OCI-LY7 (cell line): Measurements from ENCODE around the gene SLC45A1. TPM values are rescaled to one million over a fixed set of nuclear protein-coding genes. Genes with fewer than 3 reads are reported as not detected.

Source experiments
- BruUV-seq: library from RNA; stranded (reverse); fragments of 400-500 nt; replicated peaks from 2 replicates; lab custom pipeline; 2021; lab: Mats Ljungman, UMichigan
- CTCF ChIA-PET: fragments of 300-600 bp; sonication (Branson Sonifier 250); formaldehyde crosslinking; loops from one replicate; lab custom pipeline; 2022; ENCODE audit warnings: antibody characterized with exemption; ENCODE audit not compliant: unreplicated experiment; lab: Charles Lee
- POLR2A ChIA-PET: fragments of 300-600 bp; sonication (Branson Sonifier 250); formaldehyde crosslinking; loops from one replicate; lab custom pipeline; 2022; ENCODE audit warnings: antibody characterized with exemption; lab: Charles Lee
- DNase-seq: peaks from one replicate; pipeline ENCODE4 v3.0.0-alpha.2; 2015; ENCODE audit warnings: low spot score
- H2AFZ ChIP-seq: fragments of 200-600 bp; sonication (generic), shearing (Covaris generic); 2 replicates; pipeline ENCODE4 v1.6.1; 2014; ENCODE audit warnings: mild to moderate bottlenecking, antibody characterized with exemption, low read length, moderate library complexity
- H3K27ac ChIP-seq: fragments of 200-600 bp; sonication (generic); 2 replicates; pipeline ENCODE4 v1.5.1; 2014; ENCODE audit warnings: mixed run types, low read depth, mild to moderate bottlenecking, moderate library complexity, low read length, inconsistent platforms; ENCODE audit not compliant: poor library complexity, severe bottlenecking
- H3K36me3 ChIP-seq: fragments of 200-600 bp; sonication (generic); 2 replicates; pipeline ENCODE4 v1.6.1; 2014; ENCODE audit warnings: mild to moderate bottlenecking, antibody characterized with exemption, low read length, moderate library complexity, mixed read lengths; ENCODE audit not compliant: insufficient read depth
- H3K4me1 ChIP-seq: fragments of 200-600 bp; sonication (generic); 2 replicates; pipeline ENCODE4 v1.5.1; 2014; ENCODE audit warnings: mild to moderate bottlenecking, low read length; ENCODE audit not compliant: insufficient read depth, poor library complexity, severe bottlenecking
- H3K4me2 ChIP-seq: fragments of 200-600 bp; sonication (generic); 2 replicates; pipeline ENCODE4 v1.6.1; 2014; ENCODE audit warnings: mild to moderate bottlenecking, low read length
- H3K4me3 ChIP-seq: fragments of 200-600 bp; sonication (generic); 2 replicates; pipeline ENCODE4 v1.5.1; 2014; ENCODE audit warnings: mild to moderate bottlenecking, low read depth, low read length; ENCODE audit not compliant: poor library complexity, severe bottlenecking
- H3K79me2 ChIP-seq: fragments of 200-600 bp; sonication (generic); 2 replicates; pipeline ENCODE4 v1.6.1; 2016; ENCODE audit warnings: low read depth, mild to moderate bottlenecking, low read length, moderate library complexity, mixed read lengths; ENCODE audit not compliant: insufficient read depth
- H3K9me2 ChIP-seq: fragments of 200-600 bp; sonication (generic); 2 replicates; pipeline ENCODE4 v1.6.1; 2016; ENCODE audit warnings: mild to moderate bottlenecking, low read length, mixed read lengths; ENCODE audit not compliant: insufficient read depth
- H3K9me3 ChIP-seq: fragments of 200-600 bp; sonication (generic); 2 replicates; pipeline ENCODE4 v1.6.1; 2014; ENCODE audit warnings: mild to moderate bottlenecking, mixed run types, low read length, mixed read lengths
- H4K20me1 ChIP-seq: fragments of 200-600 bp; sonication (generic); 2 replicates; pipeline ENCODE4 v1.6.1; 2014; ENCODE audit warnings: mild to moderate bottlenecking, antibody characterized with exemption, low read length, moderate library complexity, mixed read lengths; ENCODE audit not compliant: insufficient read depth
- CTCF ChIP-seq: fragments of 200-600 bp; sonication (generic); conservative IDR thresholded peaks from 2 replicates; pipeline ENCODE4 v1.5.1; 2014; ENCODE audit warnings: mild to moderate bottlenecking, antibody characterized with exemption, low read length, moderate library complexity, mixed read lengths
- EZH2phosphoT487 ChIP-seq: fragments of 200-600 bp; sonication (generic); IDR thresholded peaks from 2 replicates; pipeline ENCODE4 v1.6.1; 2018; ENCODE audit warnings: low read depth, borderline replicate concordance, mild to moderate bottlenecking, mixed run types, antibody characterized with exemption, low read length, moderate library complexity, mixed read lengths
- intact Hi-C: fragments of 100-400 bp; cut with micrococcal nuclease; formaldehyde crosslinking; loops from one replicate; pipeline ENCODE4 v1.10.0; 2022; ENCODE audit not compliant: unreplicated experiment
- total RNA-seq, 2 experiments: library from RNA; depleted of rRNA in 1 of 2; stranded (reverse); fragments of >200 nt in 1 of 2; shearing (Covaris generic) in 1 of 2; gene quantifications; 2 replicates each; pipeline ENCODE4 v1.2.3, GENCODE V29; 2014 to 2022

SLC45A1 gene
- total RNA-seq, 2 experiments from 2014 or later = not detected

GRCh38 chr1:8349473-8349865 lies 31.6 kb downstream of the SLC45A1 start:
- TF ChIP-seq EZH2phosphoT487 (no peak), CTCF (no peak)
- Histone ChIP-seq H3K4me1 (no peaks in the 10 kb centered on the region), H3K4me3 (no peak overlapping the region), H3K27ac (no peak overlapping the region), H3K9me2 (no peaks in the 10 kb centered on the region), H4K20me1 (no peaks in the 10 kb centered on the region), H2AFZ (no peak overlapping the region), H3K4me2 (no peak overlapping the region), H3K79me2 (no peaks in the 10 kb centered on the region), H3K9me3 (no peaks in the 10 kb centered on the region), H3K36me3 (peaks cover 24% of the 10 kb centered on the region)
- no peak for DNase-seq
- ChIA-PET POLR2A (no interaction called here), CTCF (no interaction called here)
- intact Hi-C loops = loop anchor here (1.0 kb wide), 1 partner anchor 334 kb away; no protein-coding TSS in a partner anchor
- BruUV-seq = no TSS peak

- CTCF ChIA-PET = no interaction called here
These were observed 32.0 kb downstream of the SLC45A1 start for GRCh38 chr1:8349961-8350360.

More at GRCh38 chr1:8349961-8350360, 32.0 kb downstream of the SLC45A1 start:
- H3K79me2 ChIP-seq = no peaks in the 10 kb centered on the region
- no peak overlapping the region for H3K27ac ChIP-seq
- no peaks in the 10 kb centered on the region for H3K4me1 ChIP-seq
- POLR2A ChIA-PET = no interaction called here
- H3K4me2 ChIP-seq = no peak overlapping the region
- DNase-seq = no peak
- H3K4me3 ChIP-seq = no peak overlapping the region
- H3K36me3 ChIP-seq = peaks cover 29% of the 10 kb centered on the region
- no peaks in the 10 kb centered on the region for H4K20me1 ChIP-seq
- no peak overlapping the region for H2AFZ ChIP-seq
- intact Hi-C loops = loop anchor here (1.0 to 10.0 kb wide), 2 partner anchors 335 to 375 kb away; no protein-coding TSS in a partner anchor
- no peaks in the 10 kb centered on the region for H3K9me2 ChIP-seq
- TF ChIP-seq EZH2phosphoT487 (no peak), CTCF (no peak)
- H3K9me3 ChIP-seq = no peaks in the 10 kb centered on the region
- BruUV-seq = no TSS peak
